Sigmoid colon (tissue), 4 donors: Measurements from ENCODE around the gene OTOP2.

Experiments
- EP300 ChIP-seq, 4 donors: sonication (generic); formaldehyde crosslinking; IDR thresholded peaks; one replicate each; pipeline ENCODE4 v1.6.1; 2017; ENCODE audit warnings: antibody characterized with exemption in 4 of 4
- POLR2A ChIP-seq, 2 donors: fragments of 450-650 bp; IDR thresholded peaks; one replicate each; pipeline ENCODE4 v1.6.1; 2016; ENCODE audit warnings: antibody characterized with exemption in 2 of 2, mild to moderate bottlenecking in 2 of 2, moderate library complexity in 2 of 2
- POLR2AphosphoS5 ChIP-seq, 4 donors: sonication (generic); formaldehyde crosslinking; IDR thresholded peaks; one replicate each; pipeline ENCODE4 v1.6.1; 2017; ENCODE audit warnings: antibody characterized with exemption in 4 of 4
- TF ChIP-seq, protein P1 (sequence below), 4 experiments: fragments of 450-650 bp in 3 of 4; fragments of 200-600 bp in 1 of 4; IDR thresholded peaks; one replicate each; pipeline ENCODE4 v1.5.1; 2016 to 2019; ENCODE audit warnings: antibody characterized with exemption in 4 of 4, mild to moderate bottlenecking in 3 of 4, moderate library complexity in 2 of 4

DNA sequence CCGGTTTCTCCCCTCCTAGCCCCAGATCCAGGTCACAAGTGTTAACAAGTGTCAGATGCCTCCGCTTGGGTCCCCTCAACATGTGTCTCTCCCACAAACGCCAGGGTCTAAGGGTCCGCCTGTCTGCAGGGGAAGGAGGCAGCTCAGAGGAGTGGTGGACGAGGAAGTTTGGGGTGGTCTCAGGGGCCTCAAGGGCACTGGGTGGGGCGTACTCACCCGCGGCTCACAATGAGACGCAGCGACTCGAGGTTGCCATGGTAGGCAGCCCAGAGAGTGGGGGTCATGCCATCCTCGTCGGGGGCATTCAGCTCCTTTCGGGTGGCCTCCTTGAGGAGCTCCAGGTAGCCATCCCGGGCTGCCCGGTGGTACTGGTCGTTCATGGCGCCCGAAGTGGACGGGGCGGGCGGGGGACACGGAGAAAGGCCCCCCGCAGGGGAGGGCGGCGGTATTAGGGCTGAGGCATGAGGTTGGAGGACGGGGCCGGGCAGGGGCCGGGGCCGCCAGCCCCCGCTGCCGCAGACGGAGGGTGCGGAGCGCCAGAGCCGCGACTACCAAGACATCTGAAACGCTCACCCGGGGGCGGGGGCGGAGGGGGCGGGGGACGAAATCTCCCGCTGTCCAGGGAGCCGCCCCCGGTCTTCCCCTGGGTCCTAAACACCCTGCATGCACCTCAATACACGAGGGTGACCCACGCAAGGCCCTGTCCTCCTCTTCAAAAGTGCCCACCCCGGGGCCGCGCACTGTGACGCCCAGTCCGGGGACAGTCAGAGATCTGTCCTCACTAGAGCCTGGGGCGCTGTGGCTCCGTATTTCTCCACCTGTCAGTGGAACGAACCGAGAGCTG is 1.2 kb upstream of the OTOP2 start, which contains the start of gene USH1G:
- TF ChIP-seq POLR2AphosphoS5 (IDR thresholded peaks at IDR 0.05): no peak
- TF ChIP-seq EP300 (IDR thresholded peaks at IDR 0.05): no peak
- TF ChIP-seq, protein P1, sequence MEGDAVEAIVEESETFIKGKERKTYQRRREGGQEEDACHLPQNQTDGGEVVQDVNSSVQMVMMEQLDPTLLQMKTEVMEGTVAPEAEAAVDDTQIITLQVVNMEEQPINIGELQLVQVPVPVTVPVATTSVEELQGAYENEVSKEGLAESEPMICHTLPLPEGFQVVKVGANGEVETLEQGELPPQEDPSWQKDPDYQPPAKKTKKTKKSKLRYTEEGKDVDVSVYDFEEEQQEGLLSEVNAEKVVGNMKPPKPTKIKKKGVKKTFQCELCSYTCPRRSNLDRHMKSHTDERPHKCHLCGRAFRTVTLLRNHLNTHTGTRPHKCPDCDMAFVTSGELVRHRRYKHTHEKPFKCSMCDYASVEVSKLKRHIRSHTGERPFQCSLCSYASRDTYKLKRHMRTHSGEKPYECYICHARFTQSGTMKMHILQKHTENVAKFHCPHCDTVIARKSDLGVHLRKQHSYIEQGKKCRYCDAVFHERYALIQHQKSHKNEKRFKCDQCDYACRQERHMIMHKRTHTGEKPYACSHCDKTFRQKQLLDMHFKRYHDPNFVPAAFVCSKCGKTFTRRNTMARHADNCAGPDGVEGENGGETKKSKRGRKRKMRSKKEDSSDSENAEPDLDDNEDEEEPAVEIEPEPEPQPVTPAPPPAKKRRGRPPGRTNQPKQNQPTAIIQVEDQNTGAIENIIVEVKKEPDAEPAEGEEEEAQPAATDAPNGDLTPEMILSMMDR (IDR thresholded peaks at IDR 0.05): no peak
- TF ChIP-seq POLR2A (IDR thresholded peaks at IDR 0.05): no peak
